GDM1 (cell line): Measurements from ENCODE around the gene EPHA3.

Source experiments
- DNase-seq: peaks from one replicate; lab custom pipeline; 2025; lab: John Stamatoyannopoulos, UW

The EPHA3 gene

GRCh38 chr3:89362496-89362895 is 255.1 kb downstream of the EPHA3 start:
- no peak for DNase-seq

GRCh38 chr3:89363171-89363570 is 255.8 kb downstream of the EPHA3 start:
- no peak for DNase-seq

- DNase-seq, result no peak
Observed at GRCh38 chr3:89364314-89364713, 256.9 kb downstream of the EPHA3 start.

GRCh38 chr3:89367166-89367565 is 259.7 kb downstream of the EPHA3 start:
- no peak for DNase-seq

- DNase-seq, result no peak
Observed at GRCh38 chr3:89368846-89369245, 261.4 kb downstream of the EPHA3 start.

GRCh38 chr3:89372456-89372855 is 265.0 kb downstream of the EPHA3 start:
- no peak for DNase-seq

- DNase-seq, result no peak
Observed at GRCh38 chr3:89373434-89373833, 266.0 kb downstream of the EPHA3 start.

- DNase-seq, result no peak
Observed at GRCh38 chr3:89375451-89375850, 268.0 kb downstream of the EPHA3 start.

- DNase-seq, result no peak
Observed at GRCh38 chr3:89380016-89380415, 272.6 kb downstream of the EPHA3 start.

GRCh38 chr3:89392991-89393390 is 285.6 kb downstream of the EPHA3 start:
- no peak for DNase-seq

GRCh38 chr3:89395456-89395855 is 288.0 kb downstream of the EPHA3 start:
- DNase-seq, result no peak

- no peak for DNase-seq
Observed at GRCh38 chr3:89395996-89396395, 288.6 kb downstream of the EPHA3 start.

- DNase-seq, result no peak
Observed at GRCh38 chr3:89402051-89402450, 294.6 kb downstream of the EPHA3 start.

GRCh38 chr3:89405176-89405575 is 297.8 kb downstream of the EPHA3 start:
- no peak for DNase-seq

GRCh38 chr3:89405593-89405992 is 298.2 kb downstream of the EPHA3 start:
- DNase-seq, result no peak

- DNase-seq, result no peak
Observed at GRCh38 chr3:89411201-89411600, 303.8 kb downstream of the EPHA3 start.

GRCh38 chr3:89414270-89414669 is 306.8 kb downstream of the EPHA3 start:
- no peak for DNase-seq

- no peak for DNase-seq
Observed at GRCh38 chr3:89419647-89420241, 312.3 kb downstream of the EPHA3 start.

- DNase-seq, result no peak
Observed at GRCh38 chr3:89426060-89426459, 318.6 kb downstream of the EPHA3 start.

GRCh38 chr3:89434621-89435380 is 327.4 kb downstream of the EPHA3 start:
- DNase-seq, result no peak

- DNase-seq, result no peak
Observed at GRCh38 chr3:89436846-89437245, 329.4 kb downstream of the EPHA3 start.

- DNase-seq, result no peak
Observed at GRCh38 chr3:89440386-89440785, 333.0 kb downstream of the EPHA3 start.

GRCh38 chr3:89441141-89441540 is 333.7 kb downstream of the EPHA3 start:
- no peak for DNase-seq

GRCh38 chr3:89446593-89446992 is 339.2 kb downstream of the EPHA3 start:
- DNase-seq, result no peak
